Right atrium auricular region (tissue), 2 donors: Measurements from ENCODE around the gene PTH2. TPM values are rescaled to one million over a fixed set of nuclear protein-coding genes. Genes with fewer than 3 reads are reported as not detected.

Experiments
- DNase-seq: peaks from one replicate; pipeline ENCODE4 v3.0.0-alpha.2; 2019; ENCODE audit warnings: low spot score
- H3K27ac ChIP-seq, 2 donors: fragments of 200-600 bp; sonication (generic); 1 replicate in 1 of 2; 2 replicates in 1 of 2; pipeline ENCODE4 v1.5.1; 2016 to 2019
- H3K27me3 ChIP-seq, 2 donors: fragments of 200-600 bp; sonication (generic); one replicate each; pipeline versions ENCODE4 v1.5.1 to v1.6.0; 2017 to 2019
- H3K36me3 ChIP-seq: fragments of 200-600 bp; sonication (generic); one replicate; pipeline ENCODE4 v1.5.1; 2016
- H3K4me1 ChIP-seq, 2 donors: fragments of 200-600 bp; sonication (generic); one replicate each; pipeline versions ENCODE4 v1.5.1 to v1.6.0; 2017 to 2019
- H3K4me3 ChIP-seq, 2 donors: fragments of 200-600 bp; sonication (generic); 1 replicate in 1 of 2; 2 replicates in 1 of 2; pipeline ENCODE4 v1.5.1; 2017 to 2019; ENCODE audit warnings: mild to moderate bottlenecking in 1 of 2, moderate library complexity in 1 of 2
- H3K9me3 ChIP-seq, 2 donors: fragments of 200-600 bp; sonication (generic); one replicate each; pipeline ENCODE4 v1.5.1; 2019
- total RNA-seq, 2 donors: library from RNA; depleted of rRNA; stranded (reverse); fragments of >200 nt; gene quantifications; one replicate each; pipeline ENCODE4 v1.1.0, GENCODE V29; 2016
- TF ChIP-seq, protein P1 (sequence below), 2 donors: fragments of 200-600 bp; sonication (generic); IDR thresholded peaks; one replicate each; pipeline ENCODE4 v1.5.1; 2019; ENCODE audit warnings: antibody characterized with exemption in 2 of 2

PTH2 gene
- total RNA-seq, 2 donors from 2014 or later = not detected

DNA sequence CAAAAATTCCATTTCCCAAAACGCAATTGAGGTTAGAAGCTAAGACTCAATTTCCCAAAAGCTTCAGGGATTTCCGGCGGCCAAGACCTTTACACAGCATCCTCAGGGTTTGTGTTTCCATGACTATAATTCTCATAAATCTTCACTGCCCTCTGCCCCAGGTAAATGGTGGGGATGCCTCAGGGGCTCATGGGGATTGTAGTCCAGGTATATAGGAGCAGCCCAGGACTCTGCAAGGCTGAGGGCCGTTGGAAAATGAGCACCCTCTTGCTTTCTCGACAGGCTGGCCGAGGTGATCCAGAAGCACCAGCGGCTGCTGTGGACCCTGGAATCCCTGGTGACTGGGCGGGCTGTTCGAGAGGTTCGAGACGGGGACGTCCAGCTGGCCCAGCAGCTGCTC, 36.1 kb upstream of the PTH2 start:
- Histone ChIP-seq H3K36me3 (peaks cover 6% of the 10 kb centered on the region), H3K4me1 (peaks cover 0 to 5% of the 10 kb centered on the region in 2 donors), H3K27ac (no peak overlapping the region), H3K9me3 (no peaks in the 10 kb centered on the region), H3K4me3 (no peak overlapping the region), H3K27me3 (no peaks in the 10 kb centered on the region)
- DNase-seq = no peak
- TF ChIP-seq, protein P1, sequence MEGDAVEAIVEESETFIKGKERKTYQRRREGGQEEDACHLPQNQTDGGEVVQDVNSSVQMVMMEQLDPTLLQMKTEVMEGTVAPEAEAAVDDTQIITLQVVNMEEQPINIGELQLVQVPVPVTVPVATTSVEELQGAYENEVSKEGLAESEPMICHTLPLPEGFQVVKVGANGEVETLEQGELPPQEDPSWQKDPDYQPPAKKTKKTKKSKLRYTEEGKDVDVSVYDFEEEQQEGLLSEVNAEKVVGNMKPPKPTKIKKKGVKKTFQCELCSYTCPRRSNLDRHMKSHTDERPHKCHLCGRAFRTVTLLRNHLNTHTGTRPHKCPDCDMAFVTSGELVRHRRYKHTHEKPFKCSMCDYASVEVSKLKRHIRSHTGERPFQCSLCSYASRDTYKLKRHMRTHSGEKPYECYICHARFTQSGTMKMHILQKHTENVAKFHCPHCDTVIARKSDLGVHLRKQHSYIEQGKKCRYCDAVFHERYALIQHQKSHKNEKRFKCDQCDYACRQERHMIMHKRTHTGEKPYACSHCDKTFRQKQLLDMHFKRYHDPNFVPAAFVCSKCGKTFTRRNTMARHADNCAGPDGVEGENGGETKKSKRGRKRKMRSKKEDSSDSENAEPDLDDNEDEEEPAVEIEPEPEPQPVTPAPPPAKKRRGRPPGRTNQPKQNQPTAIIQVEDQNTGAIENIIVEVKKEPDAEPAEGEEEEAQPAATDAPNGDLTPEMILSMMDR (IDR thresholded peaks at IDR 0.05) = no peak

DNA sequence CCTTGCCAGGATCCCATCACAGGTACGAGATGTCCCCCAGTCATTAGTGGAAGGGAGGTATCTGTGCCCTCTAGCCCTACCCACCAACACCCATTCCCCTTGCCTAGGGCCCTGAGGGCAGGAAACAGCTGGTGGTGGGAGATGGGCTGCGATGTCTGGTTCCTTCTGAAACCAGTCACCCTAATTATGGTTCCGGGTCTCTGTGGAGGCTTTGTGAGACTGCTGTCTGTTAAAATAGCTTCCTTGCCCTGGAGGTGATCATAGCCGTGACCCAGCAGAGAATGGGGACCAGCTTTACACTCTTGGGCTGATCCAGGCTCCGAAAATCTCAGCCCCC, 35.3 kb upstream of the PTH2 start:
- Histone ChIP-seq H3K27ac (peak overlapping the region in 1 of 2 donors; percentile 56), H3K27me3 (no peaks in the 10 kb centered on the region), H3K36me3 (peaks cover 4% of the 10 kb centered on the region), H3K4me1 (peaks cover 0 to 13% of the 10 kb centered on the region in 2 donors), H3K4me3 (no peak overlapping the region), H3K9me3 (no peaks in the 10 kb centered on the region)
- TF ChIP-seq, protein P1 (IDR thresholded peaks at IDR 0.05) = no peak
- DNase-seq = no peak

DNA sequence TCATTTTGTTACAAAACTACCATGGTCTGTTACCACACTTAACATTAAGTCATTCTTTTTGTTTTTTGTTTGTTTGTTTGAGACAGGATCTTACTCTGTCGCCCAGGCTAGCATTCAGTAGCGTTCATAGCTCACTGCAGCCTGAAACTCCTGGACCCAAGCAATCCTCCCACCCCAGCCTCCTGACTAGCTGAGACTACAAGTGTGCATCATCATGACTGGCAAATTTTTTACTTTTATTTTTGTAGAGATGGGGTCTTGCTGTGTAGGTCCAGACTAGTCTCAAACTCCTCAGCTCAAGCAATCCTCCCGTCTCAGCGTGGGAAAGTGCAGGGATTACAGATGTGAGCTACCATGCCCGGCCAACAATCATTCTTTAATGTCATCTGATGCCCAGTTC, 33.1 kb upstream of the PTH2 start:
- TF ChIP-seq, protein P1 (IDR thresholded peaks at IDR 0.05) = no peak
- no peak for DNase-seq
- Histone ChIP-seq H3K27me3 (no peaks in the 10 kb centered on the region), H3K4me3 (no peak overlapping the region), H3K36me3 (peaks cover 4% of the 10 kb centered on the region), H3K4me1 (peaks cover 0 to 19% of the 10 kb centered on the region in 2 donors), H3K27ac (peak overlapping the region; percentile 57 to 61), H3K9me3 (no peaks in the 10 kb centered on the region)

DNA sequence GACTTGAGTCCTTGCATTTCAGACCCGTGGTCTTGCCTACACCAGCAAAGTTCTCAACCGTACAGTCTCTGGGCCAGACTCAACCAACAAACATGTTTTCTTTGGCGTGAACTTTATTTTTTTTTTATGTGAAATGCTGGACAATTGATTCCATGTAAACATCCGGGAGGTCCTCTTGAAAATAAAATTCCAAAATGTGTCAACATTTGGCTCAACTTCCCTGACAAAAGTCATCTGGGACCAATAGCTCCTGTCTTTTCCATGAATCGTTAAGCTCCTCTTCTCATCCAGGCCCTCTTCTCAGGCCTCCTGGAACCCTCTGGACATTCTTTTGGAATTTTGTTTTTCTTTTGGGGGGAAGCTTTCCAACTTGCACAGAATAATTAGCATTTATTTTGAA, 32.5 kb upstream of the PTH2 start:
- no peaks in the 10 kb centered on the region for H3K9me3 ChIP-seq

DNA sequence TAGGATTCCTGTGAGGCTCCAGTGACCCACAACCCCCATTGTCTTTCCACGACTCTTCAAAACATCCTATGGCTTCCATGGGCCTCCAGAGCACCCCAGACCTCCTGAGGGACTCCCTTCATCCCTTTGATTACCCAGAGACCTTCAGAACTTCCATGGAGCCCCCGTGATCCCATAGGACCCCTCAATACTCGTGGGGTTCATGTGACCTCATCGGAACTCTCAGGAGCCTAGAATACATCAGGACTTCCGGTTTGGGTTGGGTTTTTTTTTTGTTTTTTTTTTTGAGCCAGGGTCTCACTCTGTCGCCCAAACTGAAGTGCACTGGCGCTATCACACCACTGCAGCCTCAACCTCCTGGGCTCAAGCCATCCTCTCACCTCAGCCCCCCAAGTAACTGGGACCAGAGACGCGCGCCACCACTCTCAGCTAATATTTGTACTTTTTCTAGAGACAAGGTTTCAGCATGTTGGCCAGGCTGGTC, 30.6 kb upstream of the PTH2 start:
- TF ChIP-seq, protein P1 (IDR thresholded peaks at IDR 0.05) = no peak
- Histone ChIP-seq H3K36me3 (peaks cover 5% of the 10 kb centered on the region), H3K4me1 (peaks cover 0 to 27% of the 10 kb centered on the region in 2 donors)

More for the DNA sequence above, 32.5 kb upstream of the PTH2 start:
- Histone ChIP-seq H3K27ac (peak overlapping the region; percentile 57 to 61), H3K27me3 (no peaks in the 10 kb centered on the region), H3K4me3 (no peak overlapping the region), H3K4me1 (peaks cover 0 to 25% of the 10 kb centered on the region in 2 donors), H3K36me3 (peaks cover 4% of the 10 kb centered on the region)
- DNase-seq = no peak
- TF ChIP-seq, protein P1 (IDR thresholded peaks at IDR 0.05) = no peak

More for the DNA sequence above, 30.6 kb upstream of the PTH2 start:
- Histone ChIP-seq H3K4me3 (peak overlapping the region; percentile 44 to 61), H3K27me3 (no peaks in the 10 kb centered on the region), H3K9me3 (no peaks in the 10 kb centered on the region), H3K27ac (peak overlapping the region; percentile 89 to 95)
- no peak for DNase-seq
